Coronary artery (tissue), 2 donors: ENCODE data around the gene RPS6KA1.
"Not testable (repeated sequence)": the region's sequence is repeated elsewhere in the genome, so short reads cannot be mapped to it uniquely, and the experiment has no call there.

ENCODE experiments used
- DNase-seq: peaks from one replicate; pipeline ENCODE4 v3.0.0-alpha.2; 2017; ENCODE audit warnings: low spot score
- H3K27ac ChIP-seq, 2 donors: fragments of 200-600 bp; sonication (generic); one replicate each; pipeline ENCODE4 v1.5.1; 2016 to 2019
- H3K4me3 ChIP-seq: fragments of 200-600 bp; sonication (generic); 2 replicates; pipeline ENCODE4 v1.5.1; 2016; ENCODE audit warnings: mild to moderate bottlenecking, moderate library complexity
- CTCF ChIP-seq: fragments of 200-600 bp; sonication (generic); IDR thresholded peaks from one replicate; pipeline ENCODE4 v1.5.1; 2019; ENCODE audit warnings: antibody characterized with exemption

RPS6KA1 gene

GRCh38 chr1:26607186-26607585, 77.6 kb downstream of the RPS6KA1 start:
- no peak overlapping the region for H3K27ac ChIP-seq
- no peak overlapping the region for H3K4me3 ChIP-seq
- no peak for TF ChIP-seq CTCF
- DNase-seq = no peak

- Histone ChIP-seq H3K4me3 (no peak overlapping the region), H3K27ac (no peak overlapping the region)
- TF ChIP-seq CTCF = no peak
- DNase-seq = no peak
These were observed 79.3 kb downstream of the RPS6KA1 start for GRCh38 chr1:26608895-26609294.

- DNase-seq = no peak
- Histone ChIP-seq H3K27ac (no peak overlapping the region), H3K4me3 (no peak overlapping the region)
- no peak for TF ChIP-seq CTCF
These were observed 81.2 kb downstream of the RPS6KA1 start for GRCh38 chr1:26610781-26611180.

GRCh38 chr1:26612627-26613026, 83.1 kb downstream of the RPS6KA1 start:
- DNase-seq, H3K4me3 ChIP-seq, H3K27ac ChIP-seq: not testable (repeated sequence)

GRCh38 chr1:26614655-26615411, 85.3 kb downstream of the RPS6KA1 start:
- no peak for TF ChIP-seq CTCF
- H3K27ac ChIP-seq = no peak overlapping the region
- no peak overlapping the region for H3K4me3 ChIP-seq
- no peak for DNase-seq

DNA sequence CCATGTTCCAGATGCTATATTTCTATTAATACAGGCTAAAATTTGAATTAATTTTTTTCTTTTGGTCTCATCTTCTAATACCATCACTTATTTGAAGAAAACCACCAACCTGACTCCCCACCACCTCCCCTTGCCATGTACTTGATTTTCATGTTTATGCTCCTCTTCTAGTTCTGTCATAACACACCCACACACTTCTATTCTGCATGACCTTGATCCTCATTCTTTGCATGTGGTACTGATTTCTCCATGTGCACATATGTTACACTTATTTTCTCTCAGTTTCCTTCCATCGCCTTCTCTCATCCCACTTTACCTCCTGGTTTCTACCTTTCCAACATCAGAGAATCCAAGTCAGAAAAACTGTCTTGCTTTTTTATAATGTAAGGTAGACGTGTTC, 87.3 kb downstream of the RPS6KA1 start:
- no peak for DNase-seq
- Histone ChIP-seq H3K27ac (no peak overlapping the region), H3K4me3 (no peak overlapping the region)
- no peak for TF ChIP-seq CTCF

GRCh38 chr1:26618561-26618960, 89.0 kb downstream of the RPS6KA1 start:
- no peak for DNase-seq

More at GRCh38 chr1:26618561-26618960, 89.0 kb downstream of the RPS6KA1 start:
- no peak for TF ChIP-seq CTCF
- no peak overlapping the region for H3K4me3 ChIP-seq
- peak overlapping the region in 1 of 2 donors; percentile 89 for H3K27ac ChIP-seq
